Mesenchymal stem cell (in vitro differentiated cells and primary cell): ENCODE data around the gene DAGLA.

Source experiments
- DNase-seq: peaks from one replicate; pipeline ENCODE4 v3.0.0-alpha.2; 2013
- H2AFZ ChIP-seq: one replicate; pipeline ENCODE4 v1.6.1; 2013; ENCODE audit warnings: low read depth, mild to moderate bottlenecking, control low read depth, inconsistent platforms, low read length, moderate library complexity
- H2AK5ac ChIP-seq: 2 replicates; pipeline ENCODE4 v1.6.1; 2013; ENCODE audit warnings: low read length, moderate library complexity, mild to moderate bottlenecking, inconsistent platforms; ENCODE audit not compliant: severe bottlenecking
- H2BK120ac ChIP-seq: one replicate; pipeline ENCODE4 v1.6.1; 2013; ENCODE audit warnings: low read depth, mild to moderate bottlenecking, inconsistent platforms, low read length, moderate library complexity
- H2BK12ac ChIP-seq, 2 experiments: one replicate each; pipeline ENCODE4 v1.6.1; 2013; ENCODE audit warnings: inconsistent platforms in 2 of 2, low read length in 2 of 2, mild to moderate bottlenecking in 2 of 2, moderate library complexity in 2 of 2, control low read depth in 1 of 2
- H2BK15ac ChIP-seq: one replicate; pipeline ENCODE4 v1.6.1; 2013; ENCODE audit warnings: mild to moderate bottlenecking, low read depth, inconsistent platforms; ENCODE audit not compliant: poor library complexity, severe bottlenecking
- H2BK5ac ChIP-seq: 2 replicates; pipeline ENCODE4 v1.6.1; 2013; ENCODE audit warnings: low read depth, mild to moderate bottlenecking, low read length, control low read depth, inconsistent platforms; ENCODE audit not compliant: poor library complexity, severe bottlenecking
- H3K14ac ChIP-seq, 2 experiments: one replicate each; pipeline ENCODE4 v1.6.1; 2013; ENCODE audit warnings: inconsistent platforms in 2 of 2, low read length in 2 of 2, control low read depth in 1 of 2, mild to moderate bottlenecking in 1 of 2, moderate library complexity in 1 of 2
- H3K18ac ChIP-seq, 2 experiments: one replicate each; pipeline ENCODE4 v1.6.1; 2013; ENCODE audit warnings: inconsistent platforms in 2 of 2, low read length in 2 of 2, control low read depth in 1 of 2, low read depth in 1 of 2, mild to moderate bottlenecking in 1 of 2
- H3K23ac ChIP-seq, 2 experiments: one replicate each; pipeline ENCODE4 v1.6.1; 2013; ENCODE audit warnings: inconsistent platforms in 2 of 2, low read length in 2 of 2, mild to moderate bottlenecking in 2 of 2, moderate library complexity in 2 of 2, control low read depth in 1 of 2
- H3K27ac ChIP-seq: 2 replicates; pipeline ENCODE4 v1.5.1; 2013; ENCODE audit warnings: mild to moderate bottlenecking, moderate library complexity, low read length, control low read depth, inconsistent platforms; ENCODE audit not compliant: poor library complexity, severe bottlenecking
- H3K27me3 ChIP-seq, 2 experiments: 2 replicates each; pipeline versions ENCODE4 v1.6.1 to v1.7.0; 2013; ENCODE audit warnings: low read length in 2 of 2, mild to moderate bottlenecking in 2 of 2, moderate library complexity in 2 of 2, control low read depth in 1 of 2, inconsistent platforms in 1 of 2; ENCODE audit not compliant: control insufficient read depth in 1 of 2, insufficient read depth in 1 of 2
- H3K36me3 ChIP-seq, 2 experiments: 2 replicates each; pipeline versions ENCODE4 v1.6.1 to v1.7.0; 2013; ENCODE audit warnings: low read length in 2 of 2, control low read depth in 1 of 2, inconsistent platforms in 1 of 2, low read depth in 1 of 2, mild to moderate bottlenecking in 1 of 2; ENCODE audit not compliant: insufficient read depth in 2 of 2, control insufficient read depth in 1 of 2
- H3K4ac ChIP-seq, 2 experiments: one replicate each; pipeline ENCODE4 v1.6.1; 2013; ENCODE audit warnings: inconsistent platforms in 2 of 2, low read length in 2 of 2, mild to moderate bottlenecking in 2 of 2, moderate library complexity in 2 of 2, control low read depth in 1 of 2, low read depth in 1 of 2
- H3K4me1 ChIP-seq: 2 replicates; pipeline ENCODE4 v1.6.1; 2013; ENCODE audit warnings: low read depth, low read length, control low read depth; ENCODE audit not compliant: control insufficient read depth, insufficient read depth
- H3K4me2 ChIP-seq: 2 replicates; pipeline ENCODE4 v1.6.1; 2013; ENCODE audit warnings: low read length, mild to moderate bottlenecking, inconsistent platforms; ENCODE audit not compliant: poor library complexity, severe bottlenecking
- H3K4me3 ChIP-seq, 2 experiments: 2 replicates each; pipeline versions ENCODE4 v1.5.1 to v1.7.0; 2013; ENCODE audit warnings: low read length in 2 of 2, mild to moderate bottlenecking in 2 of 2, control low read depth in 1 of 2, low read depth in 1 of 2; ENCODE audit not compliant: insufficient read depth in 1 of 2
- H3K79me1 ChIP-seq: replicated peaks from 2 replicates; pipeline ENCODE4 v1.6.1; 2013; ENCODE audit warnings: mild to moderate bottlenecking, control low read depth, low read length, inconsistent platforms; ENCODE audit not compliant: poor library complexity, severe bottlenecking
- H3K9ac ChIP-seq: 2 replicates; pipeline ENCODE4 v1.7.0; 2013; ENCODE audit warnings: mild to moderate bottlenecking, low read length, moderate library complexity
- H3K9me3 ChIP-seq: 2 replicates; pipeline ENCODE4 v1.7.0; 2013; ENCODE audit warnings: mild to moderate bottlenecking, low read length; ENCODE audit not compliant: control insufficient read depth
- H4K8ac ChIP-seq: one replicate; pipeline ENCODE4 v1.6.1; 2013; ENCODE audit warnings: inconsistent platforms, mild to moderate bottlenecking, low read length, moderate library complexity
- H4K91ac ChIP-seq: one replicate; pipeline ENCODE4 v1.6.1; 2013; ENCODE audit warnings: mild to moderate bottlenecking, low read length, inconsistent platforms
- WGBS: methylation state at CpG from one replicate; pipeline ENCODE4 v1.1.7; 2013; ENCODE audit warnings: mixed read lengths; 5-methylcytosine and 5-hydroxymethylcytosine counted together

The DAGLA gene

DNA sequence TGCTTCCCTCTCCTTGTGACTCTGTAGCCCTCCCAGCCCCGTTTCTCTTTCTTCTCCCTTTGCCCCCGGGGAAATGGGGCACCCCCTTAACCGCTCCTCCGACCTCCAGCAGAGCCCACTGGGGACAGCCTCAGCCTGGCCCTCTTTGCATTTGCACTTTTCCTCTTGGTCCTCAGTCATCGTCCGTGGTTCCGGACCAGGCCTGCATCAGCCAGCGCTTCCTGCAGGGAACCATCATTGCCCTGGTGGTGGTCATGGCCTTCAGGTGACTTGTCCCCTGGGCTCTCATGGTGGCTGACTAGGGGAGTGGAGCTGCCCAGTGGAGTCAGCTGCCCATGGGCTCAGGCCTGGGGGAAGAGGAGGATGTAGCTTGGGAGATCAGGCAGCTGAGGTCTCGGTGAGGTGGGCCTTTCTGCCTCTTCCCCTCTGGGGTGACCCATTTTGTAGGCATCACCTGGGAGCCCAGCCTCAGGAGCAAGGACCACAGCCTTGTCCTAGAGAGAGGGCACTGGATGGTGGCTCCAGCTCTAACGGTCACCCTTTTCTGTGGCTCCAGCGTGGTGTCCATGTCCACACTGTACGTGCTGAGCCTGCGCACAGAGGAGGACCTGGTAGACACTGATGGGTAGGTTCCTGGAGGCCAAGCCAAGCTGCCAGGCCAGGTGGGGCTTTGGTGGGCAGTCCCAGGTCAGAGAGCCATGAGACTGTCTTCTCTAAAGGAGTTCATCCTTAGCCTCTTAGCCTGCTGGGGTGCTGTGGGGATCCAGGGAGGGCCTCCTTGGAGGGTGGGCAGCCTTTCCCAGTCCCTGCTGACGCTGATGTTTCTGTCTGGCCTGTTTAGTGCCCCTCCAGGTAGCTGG, 99.7 kb downstream of the DAGLA start:
- no peak overlapping the region for H2AK5ac ChIP-seq
- H3K14ac ChIP-seq: no peak overlapping the region
- no peak overlapping the region for H3K27ac ChIP-seq
- peak overlapping the region in 1 of 2 experiments; percentile 26 for H3K4me3 ChIP-seq
- H3K27me3 ChIP-seq: peaks cover 0 to 43% of the 10 kb centered on the region in 2 experiments
- H3K36me3 ChIP-seq: peaks cover 8 to 97% of the 10 kb centered on the region in 2 experiments
- H2BK12ac ChIP-seq: no peak overlapping the region
- no peak overlapping the region for H4K8ac ChIP-seq
- peaks cover 42% of the 10 kb centered on the region for H3K4me1 ChIP-seq
- H2BK15ac ChIP-seq: no peak overlapping the region
- H2AFZ ChIP-seq: no peak overlapping the region
- 93% methylated on average over 14 of the region's 14 CpGs for WGBS
- no peak overlapping the region for H3K4me2 ChIP-seq
- peaks cover 2% of the 10 kb centered on the region for H3K79me1 ChIP-seq
- no peak overlapping the region for H3K23ac ChIP-seq
- no peaks in the 10 kb centered on the region for H3K9me3 ChIP-seq
- H3K18ac ChIP-seq: no peak overlapping the region
- H3K4ac ChIP-seq: no peak overlapping the region
- no peak overlapping the region for H4K91ac ChIP-seq
- no peak overlapping the region for H3K9ac ChIP-seq
- no peak overlapping the region for H2BK5ac ChIP-seq
- no peak for DNase-seq
- no peak overlapping the region for H2BK120ac ChIP-seq

GRCh38 chr11:61780581-61781162, 100.5 kb downstream of the DAGLA start:
- Histone ChIP-seq H4K8ac (no peak overlapping the region), H3K4me1 (peaks cover 44% of the 10 kb centered on the region), H2AFZ (no peak overlapping the region), H2BK15ac (no peak overlapping the region), H3K79me1 (peaks cover 7% of the 10 kb centered on the region), H3K9ac (no peak overlapping the region), H3K18ac (peak overlapping the region in 1 of 2 experiments; percentile 31), H3K27me3 (peaks cover 0 to 36% of the 10 kb centered on the region in 2 experiments), H3K4me2 (no peak overlapping the region), H2BK120ac (no peak overlapping the region), H4K91ac (peak overlapping the region; percentile 5), H3K14ac (no peak overlapping the region), H2BK12ac (no peak overlapping the region), H3K27ac (no peak overlapping the region), H3K4me3 (no peak overlapping the region), H3K23ac (no peak overlapping the region), H2AK5ac (no peak overlapping the region), H3K36me3 (peaks cover 15 to 97% of the 10 kb centered on the region in 2 experiments), H3K4ac (no peak overlapping the region), H2BK5ac (no peak overlapping the region), H3K9me3 (no peaks in the 10 kb centered on the region)
- no peak for DNase-seq
- 86% methylated on average over 8 of the region's 9 CpGs for WGBS

GRCh38 chr11:61781585-61781984, 101.4 kb downstream of the DAGLA start:
- 91% methylated on average over 5 of the region's 5 CpGs for WGBS

DNA sequence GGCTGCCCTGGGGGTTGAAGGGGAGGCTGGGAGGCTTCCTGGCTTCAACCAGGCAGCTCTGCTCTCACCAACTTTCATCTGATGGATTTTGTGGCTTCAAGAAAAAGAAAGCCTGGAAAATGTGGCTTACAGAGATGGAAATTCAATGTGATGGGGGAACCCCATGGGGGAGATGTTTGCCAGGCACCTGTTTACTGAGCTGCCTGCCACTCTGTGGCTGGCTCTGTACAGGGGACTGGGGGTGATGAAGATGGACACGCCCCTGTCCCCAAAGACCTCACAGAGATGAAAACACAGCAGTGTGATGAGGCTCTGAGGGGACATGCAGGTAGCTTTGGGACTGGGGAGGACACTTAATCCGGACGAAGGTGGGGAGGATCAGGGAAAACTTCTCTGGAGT, 102.1 kb downstream of the DAGLA start:
- Histone ChIP-seq H2AK5ac (no peak overlapping the region), H3K14ac (no peak overlapping the region), H3K23ac (no peak overlapping the region), H3K9me3 (no peaks in the 10 kb centered on the region), H3K79me1 (peaks cover 7% of the 10 kb centered on the region), H2BK120ac (no peak overlapping the region), H2BK12ac (no peak overlapping the region), H3K27ac (no peak overlapping the region), H3K27me3 (peaks cover 0 to 20% of the 10 kb centered on the region in 2 experiments), H3K9ac (no peak overlapping the region), H2BK5ac (no peak overlapping the region), H3K36me3 (peaks cover 30 to 99% of the 10 kb centered on the region in 2 experiments), H3K18ac (no peak overlapping the region), H3K4me3 (no peak overlapping the region), H4K91ac (no peak overlapping the region), H3K4me1 (peaks cover 49% of the 10 kb centered on the region), H2AFZ (no peak overlapping the region), H2BK15ac (no peak overlapping the region), H3K4me2 (no peak overlapping the region), H3K4ac (no peak overlapping the region), H4K8ac (no peak overlapping the region)
- no peak for DNase-seq
- WGBS: 93% methylated on average over 3 of the region's 3 CpGs

More at GRCh38 chr11:61781585-61781984, 101.4 kb downstream of the DAGLA start:
- Histone ChIP-seq H3K9ac (no peak overlapping the region), H3K27me3 (peaks cover 0 to 27% of the 10 kb centered on the region in 2 experiments), H2BK15ac (no peak overlapping the region), H3K4me2 (no peak overlapping the region), H3K9me3 (no peaks in the 10 kb centered on the region), H3K18ac (no peak overlapping the region), H3K4me3 (no peak overlapping the region), H3K79me1 (peaks cover 7% of the 10 kb centered on the region), H3K36me3 (peaks cover 23 to 99% of the 10 kb centered on the region in 2 experiments), H3K4me1 (peaks cover 47% of the 10 kb centered on the region), H4K8ac (no peak overlapping the region), H2BK12ac (no peak overlapping the region), H3K14ac (no peak overlapping the region), H2BK120ac (no peak overlapping the region), H3K27ac (no peak overlapping the region), H3K4ac (no peak overlapping the region), H2AK5ac (no peak overlapping the region), H4K91ac (no peak overlapping the region), H2AFZ (no peak overlapping the region), H3K23ac (no peak overlapping the region), H2BK5ac (no peak overlapping the region)
- DNase-seq: no peak
